HG03103 (cell line): Measurements from ENCODE around the gene RASGRP2.
"Not testable (repeated sequence)": the region's sequence is repeated elsewhere in the genome, so short reads cannot be mapped to it uniquely, and the experiment has no call there.

Experiments
- ATAC-seq: cut with Tn5 transposase; IDR thresholded peaks from one replicate; pipeline ENCODE4 v1.9.1; 2021; ENCODE audit warnings: low read depth; ENCODE audit not compliant: unreplicated experiment

The RASGRP2 gene

GRCh38 chr11:64710418-64711137 lies 33.4 kb downstream of the RASGRP2 start:
- no peak for ATAC-seq

DNA sequence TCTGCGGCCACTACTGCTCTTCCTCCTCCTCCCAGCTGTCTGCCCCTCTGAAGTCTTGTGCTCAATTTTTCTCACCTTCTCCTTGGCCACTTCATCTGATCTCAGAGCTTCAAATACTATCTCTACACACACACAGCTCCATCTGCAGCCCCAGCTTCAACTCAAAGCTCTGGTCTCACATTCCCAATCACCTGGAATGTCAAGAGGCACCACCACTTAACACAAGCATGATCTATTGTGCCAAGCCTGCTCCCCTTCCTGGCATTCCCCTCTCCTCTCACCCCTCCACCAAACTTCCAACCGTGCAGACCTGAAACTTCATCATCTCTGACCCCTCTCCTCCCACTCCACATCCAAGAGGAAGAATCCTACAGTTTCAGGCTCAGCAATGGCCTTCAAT lies 38.4 kb downstream of the RASGRP2 start:
- no peak for ATAC-seq

- no peak for ATAC-seq
Observed at GRCh38 chr11:64703048-64703447, 40.9 kb downstream of the RASGRP2 start.

GRCh38 chr11:64701956-64702355 lies 42.0 kb downstream of the RASGRP2 start:
- not testable (repeated sequence) for ATAC-seq

GRCh38 chr11:64698427-64698826 lies 45.5 kb downstream of the RASGRP2 start:
- ATAC-seq, result no peak

- ATAC-seq, result no peak
Observed at GRCh38 chr11:64697663-64698375, 46.1 kb downstream of the RASGRP2 start.

GRCh38 chr11:64696045-64696444 lies 47.9 kb downstream of the RASGRP2 start:
- no peak for ATAC-seq

DNA sequence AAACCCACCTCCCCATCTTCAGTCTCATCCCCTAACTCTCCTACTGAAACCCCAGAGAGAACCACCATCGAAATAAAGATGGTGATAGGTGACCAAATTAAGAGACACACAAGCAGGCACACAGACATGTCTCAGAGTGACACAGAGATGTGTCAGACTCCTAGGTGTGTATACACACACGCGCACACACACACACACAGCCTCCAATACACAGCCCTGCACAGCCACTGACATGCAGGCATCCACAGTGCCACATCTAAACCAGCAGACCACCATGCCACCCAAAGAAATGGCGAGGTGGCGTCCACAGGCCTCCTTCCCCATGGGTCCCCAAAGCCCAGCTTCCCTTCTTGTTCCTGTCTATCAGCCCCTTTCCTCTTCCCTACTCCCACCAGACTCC lies 48.4 kb downstream of the RASGRP2 start:
- ATAC-seq, result no peak

DNA sequence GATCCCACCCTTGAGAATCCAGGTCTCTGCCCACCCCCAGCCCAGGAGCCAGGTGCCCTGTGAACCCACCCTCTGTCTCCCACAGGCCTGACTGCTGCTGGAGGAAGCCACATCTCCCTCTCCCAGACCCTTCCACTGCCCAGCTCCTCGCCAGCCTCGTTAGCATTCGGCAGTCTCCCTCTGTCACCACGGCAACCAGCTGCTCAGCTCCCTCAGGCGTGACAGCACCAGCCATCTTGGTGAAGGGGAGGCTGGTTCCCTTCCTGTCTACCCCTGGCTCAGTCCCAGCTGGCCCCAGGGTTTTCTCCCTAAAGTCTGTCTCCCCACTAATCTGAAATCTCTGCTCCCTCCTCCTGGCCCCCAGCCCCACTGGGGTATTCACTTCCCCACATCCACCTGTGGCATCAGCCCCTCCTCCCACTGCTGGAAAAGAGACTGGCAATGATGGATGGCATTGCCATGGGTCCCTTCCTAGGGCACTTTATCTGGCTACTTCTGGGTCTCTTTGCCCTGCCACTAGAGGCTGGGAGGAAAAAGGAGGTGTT lies 49.0 kb downstream of the RASGRP2 start:
- ATAC-seq, result no peak

DNA sequence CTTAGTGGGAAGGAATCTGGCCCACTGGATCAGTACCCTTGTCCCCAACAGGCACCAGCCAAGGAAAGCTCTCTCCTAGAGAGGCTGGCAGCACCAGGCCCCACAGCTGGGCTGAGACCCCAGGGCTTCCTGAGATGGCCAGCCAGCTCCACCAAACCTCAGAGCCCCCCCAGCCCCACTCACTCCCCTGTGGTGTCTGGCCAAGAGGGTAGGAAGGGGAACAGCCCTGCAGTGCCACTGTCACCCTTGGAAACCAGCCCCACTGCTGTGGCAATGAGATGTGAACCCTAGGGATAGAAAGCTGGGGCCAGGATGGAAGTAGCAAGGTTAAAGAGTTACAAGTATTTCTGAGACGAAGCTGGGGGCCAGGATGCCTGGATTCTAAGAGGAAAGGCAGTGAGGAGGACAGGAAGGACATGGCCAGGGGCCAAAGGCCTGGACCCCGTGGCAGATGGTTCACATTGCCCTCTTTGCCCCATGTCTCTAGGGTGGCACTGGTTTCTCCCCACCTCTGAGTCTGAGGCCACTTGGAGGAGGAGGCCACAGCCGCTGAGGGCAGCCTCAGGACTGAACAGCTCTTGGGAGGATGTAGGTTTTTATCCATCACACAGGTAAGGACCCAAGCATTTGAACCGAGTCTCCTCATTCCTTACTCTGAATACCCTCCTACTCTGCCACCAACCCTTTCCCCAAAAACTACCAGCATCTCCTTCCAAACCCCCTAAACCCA lies 49.8 kb downstream of the RASGRP2 start:
- ATAC-seq, result no peak

GRCh38 chr11:64692764-64693331 lies 51.1 kb downstream of the RASGRP2 start:
- ATAC-seq, result no peak

DNA sequence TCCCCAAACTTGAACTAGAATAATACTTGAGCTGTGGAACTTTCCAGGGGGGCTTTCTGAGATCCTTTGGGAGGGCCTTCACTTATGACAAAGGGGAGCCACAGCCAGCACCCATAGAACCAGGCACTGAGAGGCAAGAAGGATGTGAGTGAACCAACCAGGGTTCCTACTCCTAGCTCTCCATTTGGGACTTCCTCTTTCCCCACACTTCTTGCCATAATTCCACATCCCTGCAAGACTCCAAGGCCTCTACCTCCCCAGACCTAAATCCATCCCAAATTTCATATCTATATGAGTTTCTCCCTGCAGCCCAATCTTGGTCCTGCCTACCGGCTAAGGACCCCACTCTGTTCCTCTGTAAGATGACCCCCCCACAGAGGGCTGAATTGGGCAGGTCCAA lies 52.4 kb downstream of the RASGRP2 start:
- no peak for ATAC-seq

DNA sequence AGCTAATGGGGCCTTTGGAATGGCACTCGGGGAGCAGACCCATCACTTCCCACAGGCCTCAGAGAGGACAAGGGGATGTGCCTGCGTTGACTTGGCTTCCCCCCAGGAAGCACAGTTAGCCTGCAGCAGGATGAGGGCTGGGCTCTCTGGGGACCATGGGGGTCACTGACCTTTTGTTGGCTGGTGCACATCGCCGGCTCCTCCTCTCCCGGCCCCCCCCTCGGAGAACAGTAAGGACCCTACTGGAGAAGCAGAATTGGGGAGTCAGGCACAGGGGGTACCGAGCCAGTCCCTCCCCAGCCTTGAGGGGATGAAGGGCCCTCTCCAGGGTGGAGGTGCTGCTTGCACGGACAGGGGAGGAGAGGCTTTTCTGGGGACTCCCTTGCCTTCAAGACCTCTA lies 53.7 kb downstream of the RASGRP2 start:
- ATAC-seq, result no peak

DNA sequence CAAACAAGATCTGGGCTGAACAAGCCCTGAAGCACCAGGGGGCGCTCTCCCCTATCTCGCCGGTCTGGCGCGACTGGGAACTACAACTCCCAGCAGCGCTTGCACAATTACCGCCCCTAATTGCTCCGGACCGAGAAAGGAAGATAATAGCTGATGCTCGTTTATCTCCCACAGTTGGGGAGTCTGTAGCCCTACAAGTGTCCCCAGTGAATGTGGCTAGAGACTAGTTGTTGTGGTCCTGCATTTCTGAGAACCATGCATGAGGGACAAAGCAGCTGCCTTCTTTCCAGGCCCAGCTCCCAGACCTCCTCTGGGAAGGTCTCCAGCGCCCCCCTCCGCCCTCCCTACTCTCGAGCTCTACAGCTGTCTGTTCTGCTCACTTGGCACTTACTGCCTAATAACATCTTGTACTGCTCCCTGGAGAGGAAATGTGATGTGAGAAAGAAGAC lies 55.4 kb downstream of the RASGRP2 start:
- peak; percentile 78 for ATAC-seq

DNA sequence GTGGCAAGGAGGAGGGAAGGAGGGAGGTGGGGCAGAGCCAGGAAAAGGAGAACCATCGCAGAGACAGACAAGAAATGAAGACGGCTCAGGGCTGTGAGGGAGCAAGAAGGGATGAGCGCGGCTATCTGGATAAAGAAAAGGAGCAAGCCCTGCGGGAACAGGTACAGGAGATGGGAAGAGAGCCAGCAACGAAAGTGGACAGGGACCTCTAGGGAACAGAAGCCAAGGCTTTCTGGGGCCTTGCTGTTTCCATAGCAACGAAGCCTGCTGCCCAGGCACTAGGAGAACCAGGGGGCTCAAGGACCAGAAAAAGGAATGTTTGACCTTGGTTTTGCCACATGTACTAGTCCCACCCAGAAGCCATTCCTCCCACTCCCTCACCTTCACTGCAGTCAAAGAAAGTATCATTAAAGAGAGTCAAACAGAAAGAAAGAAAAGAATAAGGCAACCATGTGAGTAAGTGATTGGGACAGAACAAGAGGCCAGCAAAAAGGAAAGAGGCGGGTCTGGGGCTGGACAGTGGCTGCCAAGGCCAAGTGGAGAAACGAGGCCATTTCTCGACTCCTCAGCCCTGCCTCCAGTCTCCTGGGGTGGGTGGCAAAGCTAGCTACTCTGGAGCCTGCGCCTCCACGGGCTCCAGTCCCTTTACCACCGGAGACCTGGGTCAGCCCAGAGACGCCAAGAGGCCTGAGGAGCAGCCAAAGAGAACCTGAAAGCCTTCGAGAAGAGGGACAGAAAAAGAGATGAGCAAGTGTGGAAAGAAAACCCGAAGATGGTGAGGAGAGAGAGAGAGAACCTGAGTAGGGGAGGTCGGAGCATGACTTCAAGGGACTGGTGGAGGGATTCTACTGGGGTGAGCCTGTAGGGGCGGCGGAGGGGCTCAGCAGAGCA lies 56.1 kb downstream of the RASGRP2 start:
- ATAC-seq, result no peak

DNA sequence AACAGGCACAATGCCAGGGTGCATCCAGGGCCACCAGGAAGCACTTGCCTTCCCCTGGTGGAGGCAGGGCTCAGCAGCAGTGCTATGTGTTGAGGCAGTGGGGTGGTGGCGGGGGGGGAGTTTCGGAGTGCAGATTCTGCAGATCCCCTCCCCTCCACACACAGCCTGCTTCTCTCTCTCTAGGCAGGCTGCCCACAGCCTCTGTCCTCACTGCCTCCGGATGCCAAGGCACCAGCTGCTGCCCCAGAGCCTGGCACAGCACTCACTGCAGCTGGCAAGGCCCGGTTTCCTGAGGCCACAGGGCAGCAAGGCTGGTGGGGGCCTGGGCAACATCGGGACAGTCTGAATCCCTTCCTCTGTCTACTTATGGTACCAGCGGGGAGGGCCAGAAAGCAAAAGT lies 56.7 kb downstream of the RASGRP2 start:
- ATAC-seq, result no peak

GRCh38 chr11:64686466-64687170 lies 57.3 kb downstream of the RASGRP2 start:
- no peak for ATAC-seq

GRCh38 chr11:64685536-64685935 lies 58.4 kb downstream of the RASGRP2 start:
- no peak for ATAC-seq

- ATAC-seq, result no peak
Observed at GRCh38 chr11:64684357-64684756, 59.6 kb downstream of the RASGRP2 start.
